CD4-positive, alpha-beta memory T cell (primary cell): ENCODE data around the gene SELENOH. TPM values are rescaled to one million over a fixed set of nuclear protein-coding genes. Genes with fewer than 3 reads are reported as not detected.

Experiments used
- CTCF ChIA-PET: fragments of 350-600 bp; sonication (Branson Sonifier 250); formaldehyde crosslinking; loops from one replicate; lab custom pipeline; 2021; ENCODE audit warnings: inconsistent platforms; ENCODE audit not compliant: partially characterized antibody; lab: Charles Lee
- POLR2A ChIA-PET: fragments of 350-600 bp; sonication (Branson Sonifier 250); formaldehyde crosslinking; loops from one replicate; lab custom pipeline; 2021; ENCODE audit not compliant: partially characterized antibody; lab: Charles Lee
- DNase-seq, 5 donors: peaks; one replicate each; pipeline versions ENCODE4 v3.0.0 to v3.0.0-alpha.2; 2020 to 2022; ENCODE audit warnings: mixed read lengths in 1 of 5
- H3K27ac ChIP-seq: one replicate; pipeline ENCODE4 v1.7.0; 2013; ENCODE audit warnings: low read depth, low read length
- H3K27me3 ChIP-seq: 2 replicates; pipeline ENCODE4 v1.7.0; 2013; ENCODE audit warnings: mild to moderate bottlenecking, low read length, moderate library complexity; ENCODE audit not compliant: insufficient read depth
- H3K36me3 ChIP-seq: 2 replicates; pipeline ENCODE4 v1.7.0; 2013; ENCODE audit warnings: mild to moderate bottlenecking, low read length, moderate library complexity; ENCODE audit not compliant: insufficient read depth
- H3K4me1 ChIP-seq: 2 replicates; pipeline ENCODE4 v1.7.0; 2013; ENCODE audit warnings: mild to moderate bottlenecking, low read length, moderate library complexity; ENCODE audit not compliant: insufficient read depth
- H3K4me3 ChIP-seq, 2 donors: one replicate each; pipeline ENCODE4 v1.7.0; 2013; ENCODE audit warnings: low read length in 2 of 2, mild to moderate bottlenecking in 1 of 2
- H3K9me3 ChIP-seq, 2 donors: one replicate each; pipeline ENCODE4 v1.7.0; 2013; ENCODE audit warnings: low read length in 2 of 2, control low read depth in 1 of 2; ENCODE audit not compliant: control insufficient read depth in 1 of 2
- H3K27ac Mint-ChIP-seq, 7 donors: one replicate each; pipeline ENCODE4 v1.8.0; 2020 to 2021; ENCODE audit warnings: mixed read lengths in 7 of 7, mild to moderate bottlenecking in 6 of 7, inconsistent platforms in 3 of 7, moderate library complexity in 3 of 7
- H3K27me3 Mint-ChIP-seq, 2 donors: one replicate each; pipeline ENCODE4 v1.8.0; 2020 to 2021; ENCODE audit warnings: mixed read lengths in 2 of 2
- H3K36me3 Mint-ChIP-seq, 2 donors: one replicate each; pipeline ENCODE4 v1.8.0; 2020 to 2021; ENCODE audit warnings: mixed read lengths in 2 of 2, inconsistent platforms in 1 of 2, mild to moderate bottlenecking in 1 of 2
- H3K4me1 Mint-ChIP-seq, 4 donors: one replicate each; pipeline ENCODE4 v1.8.0; 2020 to 2021; ENCODE audit warnings: mixed read lengths in 4 of 4, mild to moderate bottlenecking in 1 of 4
- H3K4me3 Mint-ChIP-seq, 8 donors: one replicate each; pipeline ENCODE4 v1.8.0; 2020 to 2021; ENCODE audit warnings: mixed read lengths in 8 of 8, mild to moderate bottlenecking in 7 of 8, moderate library complexity in 6 of 8, inconsistent platforms in 3 of 8
- H3K9me3 Mint-ChIP-seq, 8 donors: one replicate each; pipeline ENCODE4 v1.8.0; 2020 to 2021; ENCODE audit warnings: mixed read lengths in 8 of 8, mild to moderate bottlenecking in 5 of 8, inconsistent platforms in 3 of 8, moderate library complexity in 1 of 8
- intact Hi-C: fragments of 100-400 bp; cut with micrococcal nuclease; formaldehyde crosslinking; loops from one replicate; pipeline ENCODE4 v1.15.1; 2023
- polyA plus RNA-seq, 2 donors: library from polyadenylated mRNA; unstranded; fragments of 300-500 nt; fragmentation: Illumina TruSeq; gene quantifications; one replicate each; pipeline ENCODE4 v1.2.3, GENCODE V29; 2021
- total RNA-seq, 2 experiments: library from RNA; stranded (reverse); gene quantifications; one replicate each; pipeline ENCODE4 v1.2.3, GENCODE V29; 2021

Gene SELENOH
- total and polyA plus RNA-seq, 4 experiments from 2014 or later, result 102 to 223 (median 150) TPM

GRCh38 chr11:57727185-57727584 is 14.1 kb upstream of the SELENOH start:
- Histone ChIP-seq H3K36me3 (no peaks in the 10 kb centered on the region), H3K27ac (no peak overlapping the region), H3K4me3 (no peak overlapping the region), H3K27me3 (no peaks in the 10 kb centered on the region), H3K4me1 (no peaks in the 10 kb centered on the region), H3K9me3 (no peaks in the 10 kb centered on the region)
- Mint-ChIP-seq H3K36me3 (peaks cover 0 to 9% of the 10 kb centered on the region in 2 donors), H3K4me1 (peaks cover 0 to 16% (median 5%) of the 10 kb centered on the region in 4 donors), H3K9me3 (no peaks in the 10 kb centered on the region), H3K27ac (peak overlapping the region in 2 of 7 donors; percentile 1 to 48), H3K27me3 (no peaks in the 10 kb centered on the region), H3K4me3 (no peak overlapping the region)
- no peak for DNase-seq
- ChIA-PET CTCF (interaction anchor here (0.9 kb wide), 2 partner anchors 9 to 73 kb away, joined by 3 to 4 read pairs; no protein-coding TSS in a partner anchor), POLR2A (no interaction called here)
- intact Hi-C loops, result no loop called here

GRCh38 chr11:57728829-57729228 is 12.5 kb upstream of the SELENOH start:
- H3K27me3 Mint-ChIP-seq, result no peaks in the 10 kb centered on the region
- Histone ChIP-seq H3K27me3 (no peaks in the 10 kb centered on the region), H3K27ac (no peak overlapping the region), H3K36me3 (no peaks in the 10 kb centered on the region), H3K4me3 (no peak overlapping the region), H3K4me1 (no peaks in the 10 kb centered on the region), H3K9me3 (no peaks in the 10 kb centered on the region)
- no peak for DNase-seq
- H3K27ac Mint-ChIP-seq, result peak overlapping the region in 2 of 7 donors; percentile 26 to 70
- ChIA-PET POLR2A (no interaction called here), CTCF (interaction anchor here (1.1 to 2.0 kb wide), 3 partner anchors 72 to 87 kb away, joined by 3 to 6 read pairs (median 3); no protein-coding TSS in a partner anchor)
- peaks cover 0 to 16% (median 6%) of the 10 kb centered on the region in 4 donors for H3K4me1 Mint-ChIP-seq
- H3K4me3 Mint-ChIP-seq, result no peak overlapping the region
- intact Hi-C loops, result no loop called here
- no peaks in the 10 kb centered on the region for H3K9me3 Mint-ChIP-seq
- H3K36me3 Mint-ChIP-seq, result peaks cover 0 to 9% of the 10 kb centered on the region in 2 donors

DNA sequence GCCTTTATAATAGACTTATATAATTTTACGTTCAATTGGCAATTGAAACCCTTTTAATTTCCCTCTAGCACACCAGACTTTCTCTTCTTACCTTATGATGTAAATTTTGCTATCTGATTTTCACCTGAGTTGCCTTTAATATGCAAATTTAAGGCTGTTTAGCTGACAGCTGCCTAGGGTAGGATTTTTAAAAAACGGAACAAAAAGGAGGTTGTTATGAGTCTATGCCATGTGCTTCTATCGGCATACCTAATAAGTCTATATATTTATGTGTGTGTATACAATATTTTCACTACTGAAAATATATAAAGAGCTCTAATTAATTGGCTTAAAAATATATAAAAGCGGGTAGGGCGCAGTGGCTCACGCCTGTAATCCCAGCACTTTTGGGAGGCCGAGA is 11.8 kb upstream of the SELENOH start:
- no peaks in the 10 kb centered on the region for H3K9me3 ChIP-seq
- no peak for DNase-seq
- Mint-ChIP-seq H3K27ac (no peak overlapping the region), H3K4me3 (no peak overlapping the region), H3K36me3 (peaks cover 0 to 9% of the 10 kb centered on the region in 2 donors), H3K27me3 (no peaks in the 10 kb centered on the region), H3K9me3 (no peaks in the 10 kb centered on the region), H3K4me1 (peaks cover 0 to 16% (median 6%) of the 10 kb centered on the region in 4 donors)
- ChIA-PET CTCF (interaction anchor here (2.0 kb wide), 1 partner anchor 71 kb away, joined by 6 read pairs; no protein-coding TSS in a partner anchor), POLR2A (no interaction called here)
- H3K27me3 ChIP-seq, result no peaks in the 10 kb centered on the region
- intact Hi-C loops, result no loop called here
- H3K4me1 ChIP-seq, result no peaks in the 10 kb centered on the region
- no peak overlapping the region for H3K4me3 ChIP-seq
- H3K27ac ChIP-seq, result no peak overlapping the region
- no peaks in the 10 kb centered on the region for H3K36me3 ChIP-seq

- CTCF ChIA-PET, result interaction anchor here (1.1 to 1.4 kb wide), 2 partner anchors 14 to 91 kb away, joined by 3 to 4 read pairs; no protein-coding TSS in a partner anchor
- POLR2A ChIA-PET, result interaction anchor here (1.1 kb wide), 1 partner anchor 9 kb away, joined by 4 read pairs; the partner anchor contains the start of gene SELENOH
- peaks cover 4 to 24% of the 10 kb centered on the region in 2 donors for H3K36me3 Mint-ChIP-seq
- Histone ChIP-seq H3K36me3 (no peaks in the 10 kb centered on the region), H3K4me3 (no peak overlapping the region), H3K4me1 (no peaks in the 10 kb centered on the region), H3K27me3 (no peaks in the 10 kb centered on the region), H3K27ac (no peak overlapping the region), H3K9me3 (no peaks in the 10 kb centered on the region)
- H3K4me1 Mint-ChIP-seq, result peaks cover 0 to 12% (median 5%) of the 10 kb centered on the region in 4 donors
- no peak overlapping the region for H3K4me3 Mint-ChIP-seq
- no peaks in the 10 kb centered on the region for H3K9me3 Mint-ChIP-seq
- H3K27ac Mint-ChIP-seq, result no peak overlapping the region
- intact Hi-C loops, result no loop called here
- DNase-seq, result no peak
- no peaks in the 10 kb centered on the region for H3K27me3 Mint-ChIP-seq
Observed at GRCh38 chr11:57732661-57733060, 8.6 kb upstream of the SELENOH start.

DNA sequence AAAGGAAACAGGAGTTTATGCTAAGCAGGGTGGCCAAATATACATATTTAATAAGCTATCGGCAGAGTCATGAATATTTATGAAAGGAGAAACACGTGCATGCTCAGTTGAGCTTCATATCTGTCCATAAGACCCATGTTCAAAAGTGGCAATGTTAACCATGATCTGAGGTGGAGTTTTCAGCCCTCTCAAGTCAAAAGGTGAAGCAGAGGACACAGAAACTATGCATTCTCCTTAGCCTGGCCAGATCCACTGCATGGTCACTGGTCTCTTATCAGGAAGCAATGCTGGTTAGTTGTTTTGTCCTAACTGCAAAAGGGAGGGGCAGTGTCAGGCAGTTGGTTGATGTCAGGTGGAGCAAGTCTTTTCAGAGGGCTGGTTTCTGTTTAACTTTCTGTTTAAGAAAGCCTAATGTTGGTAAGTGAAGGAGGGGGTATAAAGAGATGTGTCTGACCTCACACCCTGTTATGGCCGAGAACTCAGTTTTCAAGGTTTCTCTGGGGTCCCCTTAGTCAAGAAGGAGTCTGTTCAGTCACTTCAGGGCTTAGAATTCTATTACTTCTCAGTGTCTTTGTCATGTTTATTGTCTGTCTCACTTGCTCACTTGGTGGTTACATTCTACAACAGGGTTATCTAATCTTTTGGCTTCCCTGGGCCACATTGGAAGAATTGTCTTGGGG is 5.5 kb upstream of the SELENOH start:
- Mint-ChIP-seq H3K27me3 (no peaks in the 10 kb centered on the region), H3K9me3 (no peaks in the 10 kb centered on the region), H3K4me1 (peaks cover under 1 to 7% (median 3%) of the 10 kb centered on the region in 4 donors), H3K4me3 (no peak overlapping the region), H3K36me3 (peaks cover 10 to 34% of the 10 kb centered on the region in 2 donors), H3K27ac (peak overlapping the region in 4 of 7 donors; percentile 19 to 55 (median 40))
- intact Hi-C loops, result no loop called here
- ChIA-PET CTCF (interaction anchor here (1.4 to 2.4 kb wide), 3 partner anchors 13 to 789 kb away, joined by 4 to 9 read pairs (median 6); no protein-coding TSS in a partner anchor), POLR2A (interaction anchor here (1.8 kb wide), 1 partner anchor 24 kb away, joined by 5 read pairs; the partner anchor contains the start of genes MED19 and TMX2)
- Histone ChIP-seq H3K27ac (no peak overlapping the region), H3K27me3 (no peaks in the 10 kb centered on the region), H3K36me3 (no peaks in the 10 kb centered on the region), H3K4me3 (no peak overlapping the region), H3K4me1 (peaks cover 6% of the 10 kb centered on the region), H3K9me3 (no peaks in the 10 kb centered on the region)
- no peak for DNase-seq

DNA sequence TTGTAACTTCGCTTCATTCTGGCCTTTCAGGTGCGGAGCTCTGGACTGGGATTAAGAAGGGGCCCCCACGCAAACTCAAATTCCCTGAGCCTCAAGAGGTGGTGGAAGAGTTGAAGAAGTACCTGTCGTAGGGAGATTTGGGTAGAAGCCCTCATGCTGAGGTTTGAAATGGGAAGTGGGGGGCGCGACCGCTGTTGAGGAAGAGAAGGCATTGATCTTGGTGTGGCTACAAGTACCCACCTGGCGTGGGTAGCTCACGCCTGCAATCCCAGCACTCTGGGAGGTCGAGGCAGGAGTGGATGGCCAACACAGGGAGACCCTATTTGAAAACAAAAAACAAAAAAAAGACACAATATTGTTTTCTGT is 779 bp downstream of the SELENOH start:
- peak overlapping the region; percentile 82 for H3K27ac ChIP-seq
- H3K9me3 ChIP-seq, result no peaks in the 10 kb centered on the region
- Mint-ChIP-seq H3K27me3 (no peaks in the 10 kb centered on the region), H3K4me3 (peak overlapping the region; percentile 90 to 100 (median 98)), H3K9me3 (no peaks in the 10 kb centered on the region), H3K4me1 (peaks cover 19 to 36% (median 29%) of the 10 kb centered on the region in 4 donors), H3K36me3 (peaks cover 36 to 67% of the 10 kb centered on the region in 2 donors), H3K27ac (peak overlapping the region; percentile 96 to 100 (median 99))
- intact Hi-C loops, result no loop called here
- POLR2A ChIA-PET, result interaction anchor here (0.8 to 2.3 kb wide), 28 partner anchors 10 to 1403 kb away, joined by 3 to 29 read pairs (median 6); partner anchors contain the start of genes BTBD18, CLP1, CTNND1 and LPXN
- CTCF ChIA-PET, result interaction anchor here (0.8 to 13.0 kb wide), 5 partner anchors 27 to 228 kb away, joined by 3 to 143 read pairs (median 4); partner anchors contain the start of gene UBE2L6
- H3K4me1 ChIP-seq, result peaks cover 26% of the 10 kb centered on the region
- no peak for DNase-seq
- peak overlapping the region; percentile 77 to 80 for H3K4me3 ChIP-seq
- H3K27me3 ChIP-seq, result no peaks in the 10 kb centered on the region
- peaks cover 17% of the 10 kb centered on the region for H3K36me3 ChIP-seq

DNA sequence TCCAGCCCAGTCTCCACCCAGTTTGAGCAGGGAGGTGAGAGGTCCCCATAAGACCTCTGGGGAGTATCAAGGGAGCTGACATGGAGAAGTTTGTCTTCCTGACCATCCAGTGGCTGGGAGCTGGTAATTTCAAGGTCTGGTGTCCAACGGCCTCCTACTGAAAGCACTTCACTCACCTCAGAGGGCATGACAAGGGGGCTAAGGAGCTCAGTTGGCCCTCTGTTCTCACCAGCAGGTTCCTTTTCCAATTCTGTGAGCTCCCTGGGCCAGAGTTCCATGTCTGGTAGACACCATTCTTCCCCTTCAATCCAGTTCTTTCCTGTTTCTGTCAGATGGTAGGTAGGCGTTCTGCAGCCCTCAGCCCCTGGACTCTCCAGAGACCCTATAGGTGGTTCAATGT is 3.1 kb downstream of the SELENOH start:
- Histone ChIP-seq H3K36me3 (peaks cover 17% of the 10 kb centered on the region), H3K4me3 (no peak overlapping the region), H3K27ac (no peak overlapping the region), H3K27me3 (no peaks in the 10 kb centered on the region), H3K4me1 (peaks cover 26% of the 10 kb centered on the region), H3K9me3 (no peaks in the 10 kb centered on the region)
- CTCF ChIA-PET, result interaction anchor here (1.0 to 13.0 kb wide), 2 partner anchors 57 to 217 kb away, joined by 4 to 143 read pairs; no protein-coding TSS in a partner anchor
- H3K27ac Mint-ChIP-seq, result peak overlapping the region in 5 of 7 donors; percentile 42 to 52 (median 46)
- intact Hi-C loops, result no loop called here
- H3K4me3 Mint-ChIP-seq, result peak overlapping the region in 2 of 8 donors; percentile 30 to 60
- H3K9me3 Mint-ChIP-seq, result no peaks in the 10 kb centered on the region
- peaks cover 21 to 41% (median 31%) of the 10 kb centered on the region in 4 donors for H3K4me1 Mint-ChIP-seq
- no peaks in the 10 kb centered on the region for H3K27me3 Mint-ChIP-seq
- POLR2A ChIA-PET, result interaction anchor here (1.4 to 1.5 kb wide), 2 partner anchors 32 to 56 kb away, joined by 3 to 6 read pairs; partner anchors contain the start of genes MED19 and TMX2
- DNase-seq, result no peak
- peaks cover 28 to 60% of the 10 kb centered on the region in 2 donors for H3K36me3 Mint-ChIP-seq
